Vagina (tissue), 2 donors: ENCODE results near the gene TRAPPC14.

ENCODE experiments used
- POLR2AphosphoS5 ChIP-seq, 2 donors: sonication (generic); formaldehyde crosslinking; IDR thresholded peaks; one replicate each; pipeline ENCODE4 v1.9.0; 2017; ENCODE audit warnings: antibody characterized with exemption in 2 of 2, mild to moderate bottlenecking in 2 of 2, low read depth in 1 of 2; ENCODE audit not compliant: insufficient read depth in 1 of 2
- TF ChIP-seq, protein P1 (sequence below), 3 experiments: fragments of 450-650 bp in 2 of 3; fragments of 200-600 bp in 1 of 3; sonication (generic) in 1 of 3; IDR thresholded peaks; one replicate each; pipeline ENCODE4 v1.5.1; 2017 to 2019; ENCODE audit warnings: antibody characterized with exemption in 3 of 3, mild to moderate bottlenecking in 2 of 3, moderate library complexity in 2 of 3

GRCh38 chr7:100173806-100174495 is 15.4 kb upstream of the TRAPPC14 start:
- no peak for TF ChIP-seq POLR2AphosphoS5 (IDR thresholded peaks at IDR 0.05; ENCODE audit: insufficient read depth in 1 of 2, low read depth in 1 of 2)
- TF ChIP-seq, protein P1, sequence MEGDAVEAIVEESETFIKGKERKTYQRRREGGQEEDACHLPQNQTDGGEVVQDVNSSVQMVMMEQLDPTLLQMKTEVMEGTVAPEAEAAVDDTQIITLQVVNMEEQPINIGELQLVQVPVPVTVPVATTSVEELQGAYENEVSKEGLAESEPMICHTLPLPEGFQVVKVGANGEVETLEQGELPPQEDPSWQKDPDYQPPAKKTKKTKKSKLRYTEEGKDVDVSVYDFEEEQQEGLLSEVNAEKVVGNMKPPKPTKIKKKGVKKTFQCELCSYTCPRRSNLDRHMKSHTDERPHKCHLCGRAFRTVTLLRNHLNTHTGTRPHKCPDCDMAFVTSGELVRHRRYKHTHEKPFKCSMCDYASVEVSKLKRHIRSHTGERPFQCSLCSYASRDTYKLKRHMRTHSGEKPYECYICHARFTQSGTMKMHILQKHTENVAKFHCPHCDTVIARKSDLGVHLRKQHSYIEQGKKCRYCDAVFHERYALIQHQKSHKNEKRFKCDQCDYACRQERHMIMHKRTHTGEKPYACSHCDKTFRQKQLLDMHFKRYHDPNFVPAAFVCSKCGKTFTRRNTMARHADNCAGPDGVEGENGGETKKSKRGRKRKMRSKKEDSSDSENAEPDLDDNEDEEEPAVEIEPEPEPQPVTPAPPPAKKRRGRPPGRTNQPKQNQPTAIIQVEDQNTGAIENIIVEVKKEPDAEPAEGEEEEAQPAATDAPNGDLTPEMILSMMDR (IDR thresholded peaks at IDR 0.05): no peak
